A673 (cell line): ENCODE measurements around the gene CLDN14. TPM values are rescaled to one million over a fixed set of nuclear protein-coding genes. Genes with fewer than 3 reads are reported as not detected.

Source experiments
- BruUV-seq: library from RNA; stranded (reverse); fragments of 400-500 nt; replicated peaks from 2 replicates; lab custom pipeline; 2021; lab: Mats Ljungman, UMichigan
- CTCF ChIA-PET: fragments of 300-600 bp; sonication (Branson Sonifier 250); formaldehyde crosslinking; loops from one replicate; lab custom pipeline; 2022; ENCODE audit warnings: antibody characterized with exemption; lab: Charles Lee
- POLR2A ChIA-PET: fragments of 300-600 bp; sonication (Branson Sonifier 250); formaldehyde crosslinking; loops from one replicate; lab custom pipeline; 2022; ENCODE audit warnings: antibody characterized with exemption; ENCODE audit not compliant: low non-redundant PET; lab: Charles Lee
- DNase-seq: peaks from one replicate; pipeline ENCODE4 v3.0.0-alpha.2; 2015; ENCODE audit warnings: low spot score
- H3K27ac ChIP-seq: fragments of 200-600 bp; sonication (generic); 2 replicates; pipeline ENCODE4 v1.5.1; 2016; ENCODE audit warnings: mixed run types, low read depth, mild to moderate bottlenecking, mixed read lengths, antibody characterized with exemption, low read length; ENCODE audit not compliant: poor library complexity, severe bottlenecking
- H3K27me3 ChIP-seq: fragments of 200-600 bp; sonication (generic); replicated peaks from 2 replicates; pipeline ENCODE4 v1.6.1; 2017; ENCODE audit warnings: mixed run types, low read depth, mild to moderate bottlenecking, mixed read lengths, antibody characterized with exemption, low read length; ENCODE audit not compliant: insufficient read depth, poor library complexity
- H3K36me3 ChIP-seq: fragments of 200-600 bp; sonication (generic); 2 replicates; pipeline ENCODE4 v1.6.1; 2016; ENCODE audit warnings: mixed run types, mild to moderate bottlenecking, mixed read lengths, antibody characterized with exemption, low read length; ENCODE audit not compliant: insufficient read depth, poor library complexity, severe bottlenecking
- H3K4me1 ChIP-seq: fragments of 200-600 bp; sonication (generic); 2 replicates; pipeline ENCODE4 v1.6.1; 2017; ENCODE audit warnings: mixed run types, mild to moderate bottlenecking, mixed read lengths, antibody characterized with exemption, low read length; ENCODE audit not compliant: insufficient read depth, poor library complexity, severe bottlenecking
- H3K4me3 ChIP-seq: fragments of 200-600 bp; sonication (generic); 2 replicates; pipeline ENCODE4 v1.5.1; 2016; ENCODE audit warnings: low read depth, mixed run types, mild to moderate bottlenecking, mixed read lengths, low read length; ENCODE audit not compliant: poor library complexity, severe bottlenecking
- H3K9me3 ChIP-seq: fragments of 200-600 bp; sonication (generic); 2 replicates; pipeline ENCODE4 v1.6.1; 2016; ENCODE audit warnings: mixed run types, low read depth, mild to moderate bottlenecking, mixed read lengths, antibody characterized with exemption, low read length; ENCODE audit not compliant: poor library complexity, severe bottlenecking
- EZH2 ChIP-seq: fragments of 200-600 bp; sonication (generic); IDR thresholded peaks from 2 replicates; pipeline ENCODE4 v1.6.1; 2017; ENCODE audit warnings: borderline replicate concordance, low read depth, mild to moderate bottlenecking, mixed read lengths, antibody characterized with exemption, low read length; ENCODE audit not compliant: poor library complexity, severe bottlenecking
- intact Hi-C: fragments of 100-400 bp; cut with micrococcal nuclease; formaldehyde crosslinking; loops from one replicate; pipeline ENCODE4 v1.10.0; 2022; ENCODE audit not compliant: unreplicated experiment
- total RNA-seq: library from RNA; stranded (reverse); gene quantifications from 2 replicates; pipeline ENCODE4 v1.2.3, GENCODE V29; 2021
- TF ChIP-seq, protein P1 (sequence below): fragments of 300-800, 200-600 bp; sonication (generic); conservative IDR thresholded peaks from 2 replicates; pipeline ENCODE4 v1.5.1; 2017; ENCODE audit warnings: low read depth, mild to moderate bottlenecking, antibody characterized with exemption, low read length, moderate library complexity, mixed read lengths

The CLDN14 gene
- total RNA-seq, 1 experiment from 2014 or later, result not detected

DNA sequence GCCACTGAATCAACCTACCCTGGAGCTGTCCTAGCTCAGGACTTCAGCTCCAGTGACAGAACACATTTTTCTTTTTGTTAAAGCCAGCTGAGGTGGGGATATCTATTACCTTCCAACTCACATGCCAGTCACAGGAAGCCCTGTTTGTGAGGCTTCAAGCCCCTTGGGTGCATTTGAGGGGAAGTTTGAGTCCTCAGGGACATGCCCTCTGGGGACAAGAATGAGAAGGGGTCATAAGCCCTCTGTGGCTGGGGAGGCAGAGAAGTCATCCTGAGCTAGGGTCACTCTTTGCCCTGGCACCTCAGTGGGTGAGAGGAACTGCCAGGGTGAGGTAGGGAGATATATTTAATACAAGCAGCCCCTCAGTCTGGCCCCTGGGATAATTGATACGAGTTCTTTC lies 33.5 kb upstream of the CLDN14 start:
- no TSS peak for BruUV-seq
- TF ChIP-seq, protein P1, sequence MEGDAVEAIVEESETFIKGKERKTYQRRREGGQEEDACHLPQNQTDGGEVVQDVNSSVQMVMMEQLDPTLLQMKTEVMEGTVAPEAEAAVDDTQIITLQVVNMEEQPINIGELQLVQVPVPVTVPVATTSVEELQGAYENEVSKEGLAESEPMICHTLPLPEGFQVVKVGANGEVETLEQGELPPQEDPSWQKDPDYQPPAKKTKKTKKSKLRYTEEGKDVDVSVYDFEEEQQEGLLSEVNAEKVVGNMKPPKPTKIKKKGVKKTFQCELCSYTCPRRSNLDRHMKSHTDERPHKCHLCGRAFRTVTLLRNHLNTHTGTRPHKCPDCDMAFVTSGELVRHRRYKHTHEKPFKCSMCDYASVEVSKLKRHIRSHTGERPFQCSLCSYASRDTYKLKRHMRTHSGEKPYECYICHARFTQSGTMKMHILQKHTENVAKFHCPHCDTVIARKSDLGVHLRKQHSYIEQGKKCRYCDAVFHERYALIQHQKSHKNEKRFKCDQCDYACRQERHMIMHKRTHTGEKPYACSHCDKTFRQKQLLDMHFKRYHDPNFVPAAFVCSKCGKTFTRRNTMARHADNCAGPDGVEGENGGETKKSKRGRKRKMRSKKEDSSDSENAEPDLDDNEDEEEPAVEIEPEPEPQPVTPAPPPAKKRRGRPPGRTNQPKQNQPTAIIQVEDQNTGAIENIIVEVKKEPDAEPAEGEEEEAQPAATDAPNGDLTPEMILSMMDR, result no peak
- no peak for TF ChIP-seq EZH2
- Histone ChIP-seq H3K36me3 (no peaks in the 10 kb centered on the region), H3K4me1 (peaks cover 8% of the 10 kb centered on the region), H3K4me3 (no peak overlapping the region), H3K27ac (no peak overlapping the region), H3K27me3 (no peaks in the 10 kb centered on the region), H3K9me3 (no peaks in the 10 kb centered on the region)
- ChIA-PET POLR2A (interaction anchor here (0.6 kb wide), 1 partner anchor 110 kb away, joined by 5 read pairs; no protein-coding TSS in a partner anchor), CTCF (no interaction called here)
- DNase-seq, result no peak
- intact Hi-C loops, result no loop called here

- Histone ChIP-seq H3K4me3 (no peak overlapping the region), H3K36me3 (no peaks in the 10 kb centered on the region), H3K27me3 (no peaks in the 10 kb centered on the region), H3K9me3 (no peaks in the 10 kb centered on the region), H3K27ac (no peak overlapping the region), H3K4me1 (peaks cover 8% of the 10 kb centered on the region)
- DNase-seq, result no peak
- TF ChIP-seq, protein P1, result no peak
- no peak for TF ChIP-seq EZH2
- BruUV-seq, result no TSS peak
- CTCF ChIA-PET, result no interaction called here
- intact Hi-C loops, result no loop called here
- POLR2A ChIA-PET, result interaction anchor here (0.6 kb wide), 1 partner anchor 111 kb away, joined by 5 read pairs; no protein-coding TSS in a partner anchor
Observed at GRCh38 chr21:36512971-36513370, 33.0 kb upstream of the CLDN14 start.

- no peak for DNase-seq
- no peaks in the 10 kb centered on the region for H3K27me3 ChIP-seq
- no peak overlapping the region for H3K4me3 ChIP-seq
- POLR2A ChIA-PET, result no interaction called here
- no peaks in the 10 kb centered on the region for H3K36me3 ChIP-seq
- CTCF ChIA-PET, result no interaction called here
- no peaks in the 10 kb centered on the region for H3K9me3 ChIP-seq
- no peak overlapping the region for H3K27ac ChIP-seq
- intact Hi-C loops, result no loop called here
- TF ChIP-seq, protein P1, result no peak
- no peak for TF ChIP-seq EZH2
- peaks cover 8% of the 10 kb centered on the region for H3K4me1 ChIP-seq
- no TSS peak for BruUV-seq
Observed at GRCh38 chr21:36511484-36512220, 31.7 kb upstream of the CLDN14 start.
